Ishikawa (cell line): ENCODE measurements around the gene MGAT5B.

Experiments
- CEBPB ChIP-seq: IDR thresholded peaks from 2 replicates; pipeline ENCODE4 v1.6.1; 2012
- CREB1 ChIP-seq: IDR thresholded peaks from 2 replicates; pipeline ENCODE4 v1.6.1; 2012; ENCODE audit warnings: low read depth
- EGR1 ChIP-seq: IDR thresholded peaks from 2 replicates; pipeline ENCODE4 v1.6.1; 2012
- EP300 ChIP-seq: IDR thresholded peaks from 2 replicates; pipeline ENCODE4 v1.6.1; 2012; ENCODE audit warnings: borderline replicate concordance
- FOXM1 ChIP-seq: IDR thresholded peaks from 2 replicates; pipeline ENCODE4 v1.6.1; 2012; ENCODE audit warnings: low read depth, borderline replicate concordance
- NFIC ChIP-seq: IDR thresholded peaks from 2 replicates; pipeline ENCODE4 v1.6.1; 2012
- RAD21 ChIP-seq: IDR thresholded peaks from 2 replicates; pipeline ENCODE4 v1.6.1; 2012; ENCODE audit warnings: low read depth
- TCF12 ChIP-seq: IDR thresholded peaks from 2 replicates; pipeline ENCODE4 v1.6.1; 2012; ENCODE audit warnings: low read depth
- TEAD4 ChIP-seq: IDR thresholded peaks from 2 replicates; pipeline ENCODE4 v1.6.1; 2012
- YY1 ChIP-seq: IDR thresholded peaks from 2 replicates; pipeline ENCODE4 v1.6.1; 2012; ENCODE audit warnings: low read depth
- ZBTB7A ChIP-seq: IDR thresholded peaks from 2 replicates; pipeline ENCODE4 v1.6.1; 2012; ENCODE audit warnings: low read depth
- TF ChIP-seq, protein P1 (sequence below): IDR thresholded peaks from 2 replicates; pipeline ENCODE4 v1.6.1; 2012
- TF ChIP-seq, protein P2 (sequence below): IDR thresholded peaks from 2 replicates; pipeline ENCODE4 v1.6.1; 2012; ENCODE audit warnings: low read depth, mild to moderate bottlenecking
- TF ChIP-seq, protein P3 (sequence below): IDR thresholded peaks from 2 replicates; pipeline ENCODE4 v1.6.1; 2012

DNA sequence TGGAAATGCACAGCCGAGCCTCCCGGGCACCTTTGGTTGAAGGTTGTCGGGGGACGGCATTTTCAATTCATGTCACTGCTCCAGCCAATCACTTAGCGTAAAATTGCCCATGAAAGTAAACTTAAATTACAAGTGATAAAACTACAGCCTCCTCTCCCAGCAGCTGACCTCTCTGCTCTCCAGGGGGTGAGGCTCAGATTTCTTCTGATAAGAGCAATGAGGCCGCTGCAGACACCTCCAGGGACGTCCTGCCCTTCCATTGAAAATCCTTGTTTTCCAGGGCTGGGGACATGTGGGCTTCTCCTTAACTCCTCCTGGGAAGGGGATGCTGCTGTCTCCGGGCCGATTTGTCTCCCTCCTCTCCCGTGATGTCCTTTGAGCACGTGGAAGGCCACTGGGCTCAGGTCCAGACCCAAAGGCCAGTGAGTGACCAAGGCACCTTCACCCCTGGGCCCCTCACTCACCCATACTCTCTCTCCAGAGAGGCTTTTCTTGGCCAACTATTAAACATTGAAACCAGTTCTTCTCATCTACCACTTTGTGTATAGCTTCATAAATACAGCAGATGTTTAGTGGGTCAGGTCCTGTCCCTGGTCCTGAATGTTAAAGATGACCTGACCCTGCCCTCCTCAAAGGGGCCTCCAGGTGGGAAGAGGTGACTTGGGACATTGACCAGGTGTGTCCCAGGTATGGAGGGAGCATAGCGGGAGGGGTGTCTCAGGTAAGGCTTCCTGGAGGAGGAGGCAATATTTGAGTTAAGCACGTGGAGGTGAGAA, 52.3 kb downstream of the MGAT5B start:
- TF ChIP-seq RAD21, result no peak
- no peak for TF ChIP-seq TCF12
- no peak for TF ChIP-seq EGR1
- TF ChIP-seq CREB1, result no peak
- TF ChIP-seq EP300, result no peak
- no peak for TF ChIP-seq NFIC
- TF ChIP-seq, protein P1, sequence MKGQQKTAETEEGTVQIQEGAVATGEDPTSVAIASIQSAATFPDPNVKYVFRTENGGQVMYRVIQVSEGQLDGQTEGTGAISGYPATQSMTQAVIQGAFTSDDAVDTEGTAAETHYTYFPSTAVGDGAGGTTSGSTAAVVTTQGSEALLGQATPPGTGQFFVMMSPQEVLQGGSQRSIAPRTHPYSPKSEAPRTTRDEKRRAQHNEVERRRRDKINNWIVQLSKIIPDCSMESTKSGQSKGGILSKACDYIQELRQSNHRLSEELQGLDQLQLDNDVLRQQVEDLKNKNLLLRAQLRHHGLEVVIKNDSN, result no peak
- TF ChIP-seq, protein P2, sequence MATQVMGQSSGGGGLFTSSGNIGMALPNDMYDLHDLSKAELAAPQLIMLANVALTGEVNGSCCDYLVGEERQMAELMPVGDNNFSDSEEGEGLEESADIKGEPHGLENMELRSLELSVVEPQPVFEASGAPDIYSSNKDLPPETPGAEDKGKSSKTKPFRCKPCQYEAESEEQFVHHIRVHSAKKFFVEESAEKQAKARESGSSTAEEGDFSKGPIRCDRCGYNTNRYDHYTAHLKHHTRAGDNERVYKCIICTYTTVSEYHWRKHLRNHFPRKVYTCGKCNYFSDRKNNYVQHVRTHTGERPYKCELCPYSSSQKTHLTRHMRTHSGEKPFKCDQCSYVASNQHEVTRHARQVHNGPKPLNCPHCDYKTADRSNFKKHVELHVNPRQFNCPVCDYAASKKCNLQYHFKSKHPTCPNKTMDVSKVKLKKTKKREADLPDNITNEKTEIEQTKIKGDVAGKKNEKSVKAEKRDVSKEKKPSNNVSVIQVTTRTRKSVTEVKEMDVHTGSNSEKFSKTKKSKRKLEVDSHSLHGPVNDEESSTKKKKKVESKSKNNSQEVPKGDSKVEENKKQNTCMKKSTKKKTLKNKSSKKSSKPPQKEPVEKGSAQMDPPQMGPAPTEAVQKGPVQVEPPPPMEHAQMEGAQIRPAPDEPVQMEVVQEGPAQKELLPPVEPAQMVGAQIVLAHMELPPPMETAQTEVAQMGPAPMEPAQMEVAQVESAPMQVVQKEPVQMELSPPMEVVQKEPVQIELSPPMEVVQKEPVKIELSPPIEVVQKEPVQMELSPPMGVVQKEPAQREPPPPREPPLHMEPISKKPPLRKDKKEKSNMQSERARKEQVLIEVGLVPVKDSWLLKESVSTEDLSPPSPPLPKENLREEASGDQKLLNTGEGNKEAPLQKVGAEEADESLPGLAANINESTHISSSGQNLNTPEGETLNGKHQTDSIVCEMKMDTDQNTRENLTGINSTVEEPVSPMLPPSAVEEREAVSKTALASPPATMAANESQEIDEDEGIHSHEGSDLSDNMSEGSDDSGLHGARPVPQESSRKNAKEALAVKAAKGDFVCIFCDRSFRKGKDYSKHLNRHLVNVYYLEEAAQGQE, result peak; percentile 83
- TF ChIP-seq, protein P3, sequence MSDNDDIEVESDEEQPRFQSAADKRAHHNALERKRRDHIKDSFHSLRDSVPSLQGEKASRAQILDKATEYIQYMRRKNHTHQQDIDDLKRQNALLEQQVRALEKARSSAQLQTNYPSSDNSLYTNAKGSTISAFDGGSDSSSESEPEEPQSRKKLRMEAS, result no peak
- no peak for TF ChIP-seq YY1
- no peak for TF ChIP-seq CEBPB
- TF ChIP-seq ZBTB7A, result no peak
- TF ChIP-seq TEAD4, result no peak
- no peak for TF ChIP-seq FOXM1
